Measurements from ENCODE around the gene NEK6. TPM values are rescaled to one million over a fixed set of nuclear protein-coding genes. Genes with fewer than 3 reads are reported as not detected.

Gene NEK6
- total and polyA plus RNA-seq, 9 donors: 7.2 to 45.1 (median 22.8) TPM

DNA sequence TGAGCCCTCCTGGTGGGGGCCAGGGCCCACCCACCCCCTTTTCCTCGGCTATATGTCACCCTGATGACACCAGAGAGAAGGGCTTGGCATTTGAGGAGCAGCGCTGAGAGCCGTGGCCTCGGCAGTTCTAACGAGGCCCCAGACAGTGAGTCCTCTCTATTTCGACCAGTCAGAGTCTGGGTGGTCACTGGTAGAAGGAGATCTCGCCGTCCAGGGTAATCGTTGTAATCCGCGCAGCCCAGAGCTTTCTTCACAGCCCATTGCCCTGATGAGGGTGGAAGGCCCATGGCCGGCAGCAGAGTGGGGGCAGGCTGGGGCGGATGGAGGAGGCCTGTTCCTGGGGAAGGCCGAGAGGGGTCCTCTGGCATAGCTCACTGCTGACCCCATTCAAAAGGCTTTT, 87.3 kb downstream of the NEK6 start:
- 84 to 88% (median 84%) methylated on average over 14 of the region's 14 CpGs for WGBS, 3 donors
- H3K36me3 ChIP-seq: no peaks in the 10 kb centered on the region
- no peak for DNase-seq
- no peaks in the 10 kb centered on the region for H3K27me3 ChIP-seq
- no peak overlapping the region for H3K4me3 ChIP-seq
- H3K9me3 ChIP-seq: no peaks in the 10 kb centered on the region
- H3K27ac ChIP-seq: no peak overlapping the region
- no peak for TF ChIP-seq EP300 (IDR thresholded peaks at IDR 0.05)
- no peak for TF ChIP-seq POLR2A (IDR thresholded peaks at IDR 0.05)
- TF ChIP-seq CTCF (IDR thresholded peaks at IDR 0.05): no peak
- H3K4me1 ChIP-seq (ENCODE audit: insufficient read depth): peaks cover 8% of the 10 kb centered on the region
- intact Hi-C loops (cut with DNase I): no loop called here

DNA sequence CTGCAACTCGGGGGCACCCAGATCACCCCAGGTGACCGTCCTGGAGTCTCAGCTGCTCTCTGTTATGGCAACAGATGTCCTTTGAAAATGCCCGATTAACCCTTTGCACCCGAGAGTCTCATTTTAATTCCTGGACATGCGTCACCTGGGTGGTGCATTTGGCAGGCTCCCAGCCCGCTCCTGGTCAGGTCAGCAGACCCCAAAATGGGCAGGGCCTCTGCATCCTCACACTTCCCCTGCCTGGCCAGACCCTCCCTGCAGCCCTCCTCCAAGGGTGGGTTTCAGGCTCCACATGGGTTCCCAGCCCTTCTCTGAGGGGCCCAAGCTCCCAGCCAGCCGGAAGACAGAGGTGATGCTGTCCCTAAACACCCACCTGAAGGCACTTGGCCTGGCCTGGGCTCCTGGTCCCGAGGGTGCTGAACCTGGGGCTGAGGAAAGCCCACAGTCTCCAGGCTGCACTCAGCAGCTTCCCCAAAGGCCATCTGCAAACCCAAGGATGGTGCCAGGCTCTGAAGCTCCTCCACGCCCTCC, 88.1 kb downstream of the NEK6 start:
- intact Hi-C loops (cut with DNase I): no loop called here
- H3K4me3 ChIP-seq: no peak overlapping the region
- H3K4me1 ChIP-seq (ENCODE audit: insufficient read depth): peaks cover 8% of the 10 kb centered on the region
- 87 to 92% (median 88%) methylated on average over 9 of the region's 9 CpGs for WGBS, 3 donors
- H3K9me3 ChIP-seq: no peaks in the 10 kb centered on the region
- no peak for DNase-seq
- H3K27ac ChIP-seq: no peak overlapping the region
- no peaks in the 10 kb centered on the region for H3K27me3 ChIP-seq
- TF ChIP-seq EP300 (IDR thresholded peaks at IDR 0.05): no peak
- no peak for TF ChIP-seq CTCF (IDR thresholded peaks at IDR 0.05)
- no peak for TF ChIP-seq POLR2A (IDR thresholded peaks at IDR 0.05)
- no peaks in the 10 kb centered on the region for H3K36me3 ChIP-seq

DNA sequence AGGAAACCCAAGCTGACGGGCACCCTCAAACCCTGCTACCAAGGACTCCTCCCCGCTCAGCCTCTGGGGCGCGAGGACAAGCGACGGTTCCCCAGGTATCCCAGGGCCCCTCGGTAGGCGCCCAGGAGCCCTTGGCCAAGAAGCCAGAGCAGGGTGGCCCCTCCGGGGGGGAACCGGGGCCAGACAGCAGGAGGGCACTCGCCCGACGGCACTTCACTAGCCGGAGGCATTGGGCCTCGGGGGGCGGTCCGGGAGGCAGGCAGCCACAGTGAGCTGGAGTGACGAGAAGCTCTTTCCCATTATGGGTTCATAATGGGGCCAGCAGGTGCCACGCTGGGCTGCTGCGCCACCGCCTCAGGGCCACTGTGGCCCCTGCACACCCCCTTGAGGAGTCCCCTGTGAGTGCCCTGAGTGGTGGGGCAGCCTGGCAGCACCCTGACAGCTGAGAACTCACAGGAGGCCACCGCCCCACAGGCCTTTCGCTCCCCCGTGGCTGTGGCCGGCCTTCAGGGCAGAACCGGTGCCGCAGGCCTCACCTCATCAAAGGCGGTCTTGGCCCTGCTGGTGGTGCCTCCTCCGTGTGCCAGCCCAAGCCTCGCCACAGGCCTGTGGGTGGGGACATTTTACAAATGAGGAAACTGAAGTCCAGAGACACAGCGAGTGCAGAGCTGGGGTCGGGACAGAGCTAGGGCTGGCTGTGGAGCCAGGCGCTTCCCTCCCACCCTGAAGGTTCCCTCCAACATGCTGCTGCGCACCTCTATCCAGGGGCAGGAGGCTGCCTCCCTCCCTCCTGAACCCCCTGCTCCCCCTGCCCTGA, 88.8 kb downstream of the NEK6 start:
- WGBS, 3 donors: 86 to 89% (median 88%) methylated on average over 32 to 34 of the region's 34 CpGs
- H3K4me1 ChIP-seq (ENCODE audit: insufficient read depth): peaks cover 8% of the 10 kb centered on the region
- no peak for TF ChIP-seq CTCF (IDR thresholded peaks at IDR 0.05)
- no peak for TF ChIP-seq POLR2A (IDR thresholded peaks at IDR 0.05)
- TF ChIP-seq EP300 (IDR thresholded peaks at IDR 0.05): no peak
- peak in 1 of 5 donors; percentile 33 for DNase-seq
- H3K27me3 ChIP-seq: no peaks in the 10 kb centered on the region
- no peaks in the 10 kb centered on the region for H3K9me3 ChIP-seq
- no peaks in the 10 kb centered on the region for H3K36me3 ChIP-seq
- intact Hi-C loops (cut with DNase I): no loop called here
- H3K27ac ChIP-seq: no peak overlapping the region
- no peak overlapping the region for H3K4me3 ChIP-seq

- H3K36me3 ChIP-seq: no peaks in the 10 kb centered on the region
- peaks cover 5% of the 10 kb centered on the region for H3K4me1 ChIP-seq (ENCODE audit: insufficient read depth)
- no peak overlapping the region for H3K4me3 ChIP-seq
- peak in 2 of 5 donors; percentile 16 to 28 for DNase-seq
- H3K9me3 ChIP-seq: no peaks in the 10 kb centered on the region
- intact Hi-C loops (cut with DNase I): no loop called here
- H3K27ac ChIP-seq: no peak overlapping the region
- no peaks in the 10 kb centered on the region for H3K27me3 ChIP-seq
- TF ChIP-seq CTCF (IDR thresholded peaks at IDR 0.05): no peak
- TF ChIP-seq POLR2A (IDR thresholded peaks at IDR 0.05): no peak
- TF ChIP-seq EP300 (IDR thresholded peaks at IDR 0.05): no peak
- 74 to 75% (median 75%) methylated on average over 26 of the region's 26 CpGs for WGBS, 3 donors
These were observed 89.6 kb downstream of the NEK6 start for GRCh38 chr9:124347206-124347967.
